ENCODE data around the gene CLCA2. TPM values are rescaled to one million over a fixed set of nuclear protein-coding genes. Genes with fewer than 3 reads are reported as not detected.

CLCA2 gene
- total and polyA plus RNA-seq, 2 experiments from 2014 or later: 0.34 TPM; not detected in 1

GRCh38 chr1:86429122-86429725, 5.3 kb downstream of the CLCA2 start:
- H4K20me1 ChIP-seq (ENCODE audit: insufficient read depth, poor library complexity, severe bottlenecking): no peaks in the 10 kb centered on the region
- no peak overlapping the region for H2AFZ ChIP-seq
- H3K4me3 ChIP-seq: no peak overlapping the region
- peaks cover 4% of the 10 kb centered on the region for H3K4me1 ChIP-seq (ENCODE audit: insufficient read depth)
- TF ChIP-seq EZH2 (IDR thresholded peaks at IDR 0.05; ENCODE audit: borderline replicate concordance) (no peak), EZH2phosphoT487 (IDR thresholded peaks at IDR 0.05; ENCODE audit: low read depth, severe bottlenecking, unreplicated experiment) (no peak), CTCF (IDR thresholded peaks at IDR 0.05; ENCODE audit: poor library complexity) (no peak)
- DNase-seq (ENCODE audit: low spot score): no peak
- H3K36me3 ChIP-seq (replicated peaks; ENCODE audit: insufficient read depth, low read depth): no peaks in the 10 kb centered on the region
- no peaks in the 10 kb centered on the region for H3K9me3 ChIP-seq (ENCODE audit: low read depth)
- no peak overlapping the region for H3K4me2 ChIP-seq
- WGBS (ENCODE audit: low lambda C conversion rate, missing lambda C conversion rate): 83% methylated on average over 7 of the region's 7 CpGs
- H3K79me2 ChIP-seq: no peaks in the 10 kb centered on the region
- H3K27me3 ChIP-seq: no peaks in the 10 kb centered on the region
- peak overlapping the region; percentile 50 for H3K27ac ChIP-seq
- H3K9me2 ChIP-seq (replicated peaks; ENCODE audit: insufficient read depth): no peaks in the 10 kb centered on the region

GRCh38 chr1:86429835-86430234, 5.9 kb downstream of the CLCA2 start:
- DNase-seq (ENCODE audit: low spot score): peak; percentile 57
- Histone ChIP-seq H3K4me1 (ENCODE audit: insufficient read depth) (peaks cover 4% of the 10 kb centered on the region), H3K36me3 (replicated peaks; ENCODE audit: insufficient read depth, low read depth) (no peaks in the 10 kb centered on the region), H3K9me2 (replicated peaks; ENCODE audit: insufficient read depth) (no peaks in the 10 kb centered on the region), H3K79me2 (no peaks in the 10 kb centered on the region), H3K9me3 (ENCODE audit: low read depth) (no peaks in the 10 kb centered on the region), H3K4me2 (no peak overlapping the region), H3K27me3 (no peaks in the 10 kb centered on the region), H3K27ac (peak overlapping the region; percentile 61), H2AFZ (peak overlapping the region; percentile 9), H3K4me3 (no peak overlapping the region), H4K20me1 (ENCODE audit: insufficient read depth, poor library complexity, severe bottlenecking) (no peaks in the 10 kb centered on the region)
- TF ChIP-seq EZH2 (IDR thresholded peaks at IDR 0.05; ENCODE audit: borderline replicate concordance) (no peak), CTCF (IDR thresholded peaks at IDR 0.05; ENCODE audit: poor library complexity) (no peak), EZH2phosphoT487 (IDR thresholded peaks at IDR 0.05; ENCODE audit: low read depth, severe bottlenecking, unreplicated experiment) (no peak)
- WGBS (ENCODE audit: low lambda C conversion rate, missing lambda C conversion rate): 30% methylated on average over 3 of the region's 3 CpGs

GRCh38 chr1:86430376-86430775, 6.4 kb downstream of the CLCA2 start:
- DNase-seq (ENCODE audit: low spot score): no peak
- peak overlapping the region; percentile 61 for H3K27ac ChIP-seq
- H3K4me3 ChIP-seq: no peak overlapping the region
- no peaks in the 10 kb centered on the region for H3K36me3 ChIP-seq (replicated peaks; ENCODE audit: insufficient read depth, low read depth)
- H2AFZ ChIP-seq: peak overlapping the region; percentile 9
- H3K9me3 ChIP-seq (ENCODE audit: low read depth): no peaks in the 10 kb centered on the region
- H4K20me1 ChIP-seq (ENCODE audit: insufficient read depth, poor library complexity, severe bottlenecking): no peaks in the 10 kb centered on the region
- TF ChIP-seq CTCF (IDR thresholded peaks at IDR 0.05; ENCODE audit: poor library complexity) (no peak), EZH2 (IDR thresholded peaks at IDR 0.05; ENCODE audit: borderline replicate concordance) (no peak), EZH2phosphoT487 (IDR thresholded peaks at IDR 0.05; ENCODE audit: low read depth, severe bottlenecking, unreplicated experiment) (no peak)
- no peak overlapping the region for H3K4me2 ChIP-seq
- H3K27me3 ChIP-seq: no peaks in the 10 kb centered on the region
- peaks cover 4% of the 10 kb centered on the region for H3K4me1 ChIP-seq (ENCODE audit: insufficient read depth)
- no peaks in the 10 kb centered on the region for H3K79me2 ChIP-seq
- H3K9me2 ChIP-seq (replicated peaks; ENCODE audit: insufficient read depth): no peaks in the 10 kb centered on the region

- H3K9me3 ChIP-seq (ENCODE audit: low read depth): no peaks in the 10 kb centered on the region
- H3K9me2 ChIP-seq (replicated peaks; ENCODE audit: insufficient read depth): no peaks in the 10 kb centered on the region
- H3K27me3 ChIP-seq: peaks cover 4% of the 10 kb centered on the region
- H3K27ac ChIP-seq: no peak overlapping the region
- no peaks in the 10 kb centered on the region for H3K79me2 ChIP-seq
- no peak overlapping the region for H3K4me3 ChIP-seq
- no peak overlapping the region for H2AFZ ChIP-seq
- H4K20me1 ChIP-seq (ENCODE audit: insufficient read depth, poor library complexity, severe bottlenecking): no peaks in the 10 kb centered on the region
- H3K4me2 ChIP-seq: no peak overlapping the region
- H3K4me1 ChIP-seq (ENCODE audit: insufficient read depth): peaks cover 4% of the 10 kb centered on the region
- no peaks in the 10 kb centered on the region for H3K36me3 ChIP-seq (replicated peaks; ENCODE audit: insufficient read depth, low read depth)
- DNase-seq (ENCODE audit: low spot score): no peak
- TF ChIP-seq EZH2 (IDR thresholded peaks at IDR 0.05; ENCODE audit: borderline replicate concordance) (no peak), EZH2phosphoT487 (IDR thresholded peaks at IDR 0.05; ENCODE audit: low read depth, severe bottlenecking, unreplicated experiment) (no peak), CTCF (IDR thresholded peaks at IDR 0.05; ENCODE audit: poor library complexity) (no peak)
Measured at GRCh38 chr1:86434059-86434458, 10.1 kb downstream of the CLCA2 start.
